Parathyroid adenoma (tissue), 2 donors: ENCODE results near the gene ZDHHC14.

Experiments used
- H2AFZ ChIP-seq: fragments of 300-600 bp; sonication (generic); one replicate; pipeline ENCODE4 v1.7.0; 2017; ENCODE audit warnings: antibody characterized with exemption, mild to moderate bottlenecking
- H3K27ac ChIP-seq: fragments of 300-600 bp; sonication (generic); one replicate; pipeline ENCODE4 v1.7.0; 2017
- H3K27me3 ChIP-seq: fragments of 300-600 bp; sonication (generic); one replicate; pipeline ENCODE4 v1.7.0; 2017; ENCODE audit warnings: low read length; ENCODE audit not compliant: control insufficient read depth, insufficient read depth
- H3K36me3 ChIP-seq: fragments of 300-600 bp; sonication (generic); one replicate; pipeline ENCODE4 v1.7.0; 2017; ENCODE audit warnings: low read length; ENCODE audit not compliant: control insufficient read depth, insufficient read depth
- H3K4me1 ChIP-seq: fragments of 300-600 bp; sonication (generic); one replicate; pipeline ENCODE4 v1.7.0; 2017; ENCODE audit warnings: control low read depth
- H3K4me2 ChIP-seq: fragments of 300-600 bp; sonication (generic); one replicate; pipeline ENCODE4 v1.7.0; 2017; ENCODE audit warnings: low read length
- H3K4me3 ChIP-seq: fragments of 300-600 bp; sonication (generic); one replicate; pipeline ENCODE4 v1.7.0; 2017; ENCODE audit warnings: low read depth, low read length
- H3K79me2 ChIP-seq: fragments of 300-600 bp; sonication (generic); one replicate; pipeline ENCODE4 v1.7.0; 2017; ENCODE audit warnings: control low read depth
- H3K9ac ChIP-seq: fragments of 300-600 bp; sonication (generic); one replicate; pipeline ENCODE4 v1.7.0; 2017; ENCODE audit warnings: mild to moderate bottlenecking
- H3K9me3 ChIP-seq: fragments of 300-600 bp; sonication (generic); one replicate; pipeline ENCODE4 v1.7.0; 2017; ENCODE audit warnings: low read length; ENCODE audit not compliant: control insufficient read depth
- TF ChIP-seq, protein P1 (sequence below): fragments of 300-600 bp; sonication (generic); IDR thresholded peaks from one replicate; pipeline ENCODE4 v1.7.0; 2017; ENCODE audit warnings: antibody characterized with exemption, mild to moderate bottlenecking
- donor health status: primary hyperparathyroidism.

Gene ZDHHC14

DNA sequence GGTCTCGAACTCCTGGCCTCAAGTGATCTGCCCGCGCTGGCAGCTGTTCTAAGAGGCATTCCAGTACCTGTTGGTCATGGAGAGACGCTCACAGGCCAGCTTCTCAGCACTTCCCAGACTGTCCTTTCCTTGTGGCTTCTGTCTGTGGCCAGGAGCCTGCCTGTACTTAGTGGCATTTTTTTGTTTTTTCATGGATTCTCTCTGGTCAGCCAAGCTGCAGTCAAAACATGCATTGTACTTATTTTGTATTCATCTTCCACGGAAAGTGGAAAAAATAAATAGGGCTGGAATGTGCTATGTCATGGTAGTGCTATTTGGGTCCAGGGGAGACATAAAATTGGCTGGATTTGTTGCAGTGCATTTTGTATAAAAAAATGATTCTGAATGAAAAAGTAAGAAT, 29.1 kb downstream of the ZDHHC14 start:
- TF ChIP-seq, protein P1, sequence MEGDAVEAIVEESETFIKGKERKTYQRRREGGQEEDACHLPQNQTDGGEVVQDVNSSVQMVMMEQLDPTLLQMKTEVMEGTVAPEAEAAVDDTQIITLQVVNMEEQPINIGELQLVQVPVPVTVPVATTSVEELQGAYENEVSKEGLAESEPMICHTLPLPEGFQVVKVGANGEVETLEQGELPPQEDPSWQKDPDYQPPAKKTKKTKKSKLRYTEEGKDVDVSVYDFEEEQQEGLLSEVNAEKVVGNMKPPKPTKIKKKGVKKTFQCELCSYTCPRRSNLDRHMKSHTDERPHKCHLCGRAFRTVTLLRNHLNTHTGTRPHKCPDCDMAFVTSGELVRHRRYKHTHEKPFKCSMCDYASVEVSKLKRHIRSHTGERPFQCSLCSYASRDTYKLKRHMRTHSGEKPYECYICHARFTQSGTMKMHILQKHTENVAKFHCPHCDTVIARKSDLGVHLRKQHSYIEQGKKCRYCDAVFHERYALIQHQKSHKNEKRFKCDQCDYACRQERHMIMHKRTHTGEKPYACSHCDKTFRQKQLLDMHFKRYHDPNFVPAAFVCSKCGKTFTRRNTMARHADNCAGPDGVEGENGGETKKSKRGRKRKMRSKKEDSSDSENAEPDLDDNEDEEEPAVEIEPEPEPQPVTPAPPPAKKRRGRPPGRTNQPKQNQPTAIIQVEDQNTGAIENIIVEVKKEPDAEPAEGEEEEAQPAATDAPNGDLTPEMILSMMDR = no peak

DNA sequence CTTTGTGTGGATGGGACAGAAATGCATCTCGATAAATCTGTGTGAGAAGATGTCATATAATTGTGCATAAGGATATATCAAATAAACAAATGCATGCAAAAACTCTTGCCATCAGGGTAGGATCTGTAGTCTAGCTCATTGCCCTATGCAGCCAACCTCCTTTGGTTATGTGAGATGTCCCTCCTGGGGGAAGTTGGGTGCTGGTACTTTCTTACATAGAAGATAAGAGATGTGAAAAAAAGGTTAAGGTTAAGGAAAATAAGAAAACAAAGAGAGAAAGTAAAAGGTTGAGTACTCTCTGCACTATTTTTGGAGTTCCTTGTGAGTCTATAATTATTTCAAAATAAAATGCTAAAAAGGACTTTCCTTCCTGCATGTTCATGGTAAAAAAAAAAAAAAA, 30.4 kb downstream of the ZDHHC14 start:
- H3K9me3 ChIP-seq = no peaks in the 10 kb centered on the region
- no peaks in the 10 kb centered on the region for H3K36me3 ChIP-seq
- H3K4me2 ChIP-seq = no peak overlapping the region
- no peak overlapping the region for H3K9ac ChIP-seq
- H3K27me3 ChIP-seq = no peaks in the 10 kb centered on the region
- TF ChIP-seq, protein P1 = no peak
- H3K4me1 ChIP-seq = no peaks in the 10 kb centered on the region
- H3K79me2 ChIP-seq = peaks cover 23% of the 10 kb centered on the region
- no peak overlapping the region for H3K4me3 ChIP-seq
- H2AFZ ChIP-seq = no peak overlapping the region
- H3K27ac ChIP-seq = no peak overlapping the region

More for the DNA sequence above, 29.1 kb downstream of the ZDHHC14 start:
- Histone ChIP-seq H3K4me1 (no peaks in the 10 kb centered on the region), H3K9ac (no peak overlapping the region), H2AFZ (no peak overlapping the region), H3K9me3 (no peaks in the 10 kb centered on the region), H3K4me2 (no peak overlapping the region), H3K27ac (no peak overlapping the region), H3K4me3 (no peak overlapping the region), H3K36me3 (no peaks in the 10 kb centered on the region), H3K79me2 (peaks cover 31% of the 10 kb centered on the region), H3K27me3 (no peaks in the 10 kb centered on the region)

DNA sequence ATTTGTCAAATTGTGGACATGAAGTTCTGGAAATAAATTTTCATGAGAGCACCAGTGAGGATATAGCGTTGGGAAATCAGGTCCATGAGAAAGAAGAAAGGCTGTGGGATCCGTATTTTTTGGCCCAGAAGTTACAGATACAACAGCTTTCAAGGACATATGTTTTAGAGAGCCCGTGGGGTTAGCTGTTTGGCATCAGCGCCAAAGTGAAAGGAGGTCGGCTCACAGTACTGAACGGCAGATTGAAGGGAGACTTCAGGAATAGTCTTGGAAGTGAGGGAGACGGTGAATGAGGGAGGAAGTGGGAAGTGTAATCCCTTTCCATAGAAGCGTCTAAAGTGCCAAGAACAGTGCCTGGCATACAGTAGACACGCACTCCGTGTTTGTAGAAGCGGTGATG, 31.8 kb downstream of the ZDHHC14 start:
- Histone ChIP-seq H3K4me1 (no peaks in the 10 kb centered on the region), H3K9ac (no peak overlapping the region), H3K36me3 (no peaks in the 10 kb centered on the region), H3K79me2 (peaks cover 30% of the 10 kb centered on the region), H2AFZ (no peak overlapping the region), H3K4me3 (no peak overlapping the region), H3K27ac (no peak overlapping the region), H3K9me3 (no peaks in the 10 kb centered on the region), H3K27me3 (no peaks in the 10 kb centered on the region), H3K4me2 (no peak overlapping the region)
- TF ChIP-seq, protein P1 = no peak

DNA sequence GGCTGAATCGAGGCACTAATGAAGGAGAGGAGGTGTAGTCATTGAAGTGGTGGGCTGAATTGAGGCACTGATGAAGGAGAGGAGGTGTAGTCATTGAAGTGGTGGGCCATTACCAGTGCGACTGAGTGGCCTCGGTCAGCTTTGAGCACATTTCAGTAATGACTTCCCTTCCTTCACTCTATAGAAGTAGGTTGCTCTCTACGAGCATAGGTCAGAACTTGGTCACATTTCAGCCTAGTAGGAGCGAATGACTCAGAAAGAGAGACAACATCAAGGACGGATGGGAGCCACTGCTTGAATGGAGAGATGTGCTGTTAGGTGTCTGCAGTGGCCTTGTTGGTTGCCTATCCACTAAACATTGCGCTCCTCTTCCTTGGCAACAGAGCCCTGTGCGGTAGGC, 39.5 kb downstream of the ZDHHC14 start:
- no peaks in the 10 kb centered on the region for H3K27me3 ChIP-seq
- peaks cover 15% of the 10 kb centered on the region for H3K4me1 ChIP-seq
- TF ChIP-seq, protein P1 = no peak
- H3K9ac ChIP-seq = no peak overlapping the region
- H3K79me2 ChIP-seq = peaks cover 36% of the 10 kb centered on the region
- no peak overlapping the region for H3K27ac ChIP-seq
- no peaks in the 10 kb centered on the region for H3K9me3 ChIP-seq
- no peak overlapping the region for H3K4me2 ChIP-seq
- no peaks in the 10 kb centered on the region for H3K36me3 ChIP-seq
- H3K4me3 ChIP-seq = no peak overlapping the region
- no peak overlapping the region for H2AFZ ChIP-seq

DNA sequence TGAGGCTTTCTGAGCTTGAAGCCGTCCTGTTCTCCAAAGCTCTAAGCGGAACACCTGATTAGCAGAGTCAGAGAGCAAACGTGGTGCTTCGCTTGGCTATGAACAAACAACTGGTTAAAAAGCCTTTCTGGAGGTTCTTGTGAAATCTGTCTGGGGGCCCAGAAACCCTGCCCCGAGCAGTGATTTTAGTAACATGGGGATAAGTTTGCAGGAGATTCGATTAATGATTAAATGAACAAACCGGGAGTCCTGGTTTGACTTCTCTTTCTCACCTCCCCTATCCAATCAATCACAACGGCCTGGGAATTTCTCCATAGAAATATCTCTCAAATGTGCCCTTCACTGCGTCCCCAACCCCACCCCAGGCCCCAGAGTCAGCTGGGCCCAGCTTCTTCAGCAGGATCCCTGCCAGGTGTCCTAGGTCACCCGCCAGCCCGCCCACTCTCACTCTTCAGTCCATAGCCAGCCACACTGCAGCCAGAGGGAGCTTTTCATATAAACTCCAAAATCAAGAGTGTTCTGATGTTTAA, 43.6 kb downstream of the ZDHHC14 start:
- Histone ChIP-seq H2AFZ (peak overlapping the region; percentile 68), H3K4me3 (no peak overlapping the region), H3K79me2 (peaks cover 33% of the 10 kb centered on the region), H3K27me3 (no peaks in the 10 kb centered on the region), H3K9ac (no peak overlapping the region), H3K4me2 (no peak overlapping the region), H3K27ac (no peak overlapping the region), H3K36me3 (no peaks in the 10 kb centered on the region), H3K4me1 (peaks cover 31% of the 10 kb centered on the region), H3K9me3 (no peaks in the 10 kb centered on the region)
- TF ChIP-seq, protein P1 = no peak
